SK-N-SH (cell line): ENCODE results near the gene GPD2. TPM values are rescaled to one million over a fixed set of nuclear protein-coding genes. Genes with fewer than 3 reads are reported as not detected.

Source experiments
- CTCF ChIA-PET: fragments of 300-600, 350-600 bp; formaldehyde crosslinking; extraction: SDS; loops from one replicate; lab custom pipeline; 2021; lab: Yijun Ruan, JAX
- POLR2A ChIA-PET: fragments of 350-600 bp; sonication (Branson Sonifier 250); formaldehyde crosslinking; extraction: SDS; loops from one replicate; lab custom pipeline; 2020; ENCODE audit warnings: antibody characterized with exemption, inconsistent platforms; lab: Yijun Ruan, JAX
- DNase-seq: peaks from one replicate; pipeline ENCODE4 v3.0.0; 2012
- H2AFZ ChIP-seq: fragments of 200-600 bp; sonication (generic); 2 replicates; pipeline ENCODE4 v1.8.1; 2016; ENCODE audit warnings: antibody characterized with exemption, mild to moderate bottlenecking, low read depth
- H3F3A ChIP-seq: fragments of 200-600 bp; sonication (generic); replicated peaks from 2 replicates; pipeline ENCODE3; 2016; ENCODE audit warnings: antibody characterized with exemption, mild to moderate bottlenecking; ENCODE audit not compliant: insufficient read depth
- H3K27ac ChIP-seq, 2 experiments: fragments of 200-500 bp in 1 of 2; fragments of 200-600 bp in 1 of 2; sonication (Bioruptor generic) in 1 of 2; sonication (generic), shearing (Covaris generic) in 1 of 2; 2 replicates each; pipeline versions ENCODE4 v1.5.1 to v1.6.1; 2014 to 2016; ENCODE audit warnings: low read depth in 2 of 2, inconsistent platforms in 1 of 2, low read length in 1 of 2, mild to moderate bottlenecking in 1 of 2, mixed read lengths in 1 of 2
- H3K27me3 ChIP-seq: fragments of 200-600 bp; sonication (generic), shearing (Covaris generic); 2 replicates; pipeline ENCODE4 v1.6.1; 2016; ENCODE audit warnings: mixed run types; ENCODE audit not compliant: insufficient read depth
- H3K36me3 ChIP-seq, 2 experiments: fragments of 200-500 bp in 1 of 2; fragments of 200-600 bp in 1 of 2; sonication (Bioruptor generic) in 1 of 2; sonication (generic) in 1 of 2; replicated peaks in 1 of 2; 2 replicates each; pipeline versions ENCODE3 to v1.5.1; 2014 to 2016; ENCODE audit warnings: low read length in 1 of 2, mild to moderate bottlenecking in 1 of 2; ENCODE audit not compliant: insufficient read depth in 2 of 2, control insufficient read depth in 1 of 2
- H3K4me1 ChIP-seq, 2 experiments: fragments of 200-500 bp in 1 of 2; fragments of 200-600 bp in 1 of 2; sonication (Bioruptor generic) in 1 of 2; sonication (generic), shearing (Covaris generic) in 1 of 2; 2 replicates each; pipeline versions ENCODE4 v1.5.1 to v1.6.1; 2014 to 2016; ENCODE audit warnings: low read depth in 1 of 2, low read length in 1 of 2, mixed run types in 1 of 2; ENCODE audit not compliant: insufficient read depth in 2 of 2, control insufficient read depth in 1 of 2
- H3K4me2 ChIP-seq: fragments of 200-600 bp; sonication (generic), shearing (Covaris generic); 2 replicates; pipeline ENCODE4 v1.6.1; 2017; ENCODE audit warnings: mixed run types
- H3K4me3 ChIP-seq, 2 experiments: fragments of 200-500 bp in 1 of 2; fragments of 200-600 bp in 1 of 2; sonication (Bioruptor generic) in 1 of 2; sonication (generic), shearing (Covaris generic) in 1 of 2; 2 replicates each; pipeline versions ENCODE4 v1.5.1 to v1.8.1; 2014 to 2016; ENCODE audit warnings: low read depth in 2 of 2, inconsistent platforms in 1 of 2, low read length in 1 of 2, mild to moderate bottlenecking in 1 of 2, mixed read lengths in 1 of 2, moderate library complexity in 1 of 2
- H3K79me2 ChIP-seq: fragments of 200-600 bp; sonication (generic); 2 replicates; pipeline ENCODE4 v1.8.1; 2017; ENCODE audit warnings: mild to moderate bottlenecking; ENCODE audit not compliant: insufficient read depth
- H3K9ac ChIP-seq: fragments of 200-600 bp; sonication (generic); 2 replicates; pipeline ENCODE4 v1.6.1; 2017; ENCODE audit warnings: mixed run types
- H3K9me2 ChIP-seq: fragments of 200-600 bp; sonication (generic); 2 replicates; pipeline ENCODE4 v1.6.1; 2017; ENCODE audit warnings: mixed run types
- H3K9me3 ChIP-seq: fragments of 200-600 bp; sonication (generic); 2 replicates; pipeline ENCODE4 v1.6.1; 2017; ENCODE audit warnings: mixed run types, mild to moderate bottlenecking, moderate library complexity
- H4K20me1 ChIP-seq: fragments of 200-600 bp; sonication (generic); 2 replicates; pipeline ENCODE4 v1.6.1; 2017; ENCODE audit warnings: mild to moderate bottlenecking, mixed run types; ENCODE audit not compliant: insufficient read depth
- CHD2 ChIP-seq: fragments of 150-350 bp; IDR thresholded peaks from 2 replicates; pipeline ENCODE4 v1.6.1; 2018; ENCODE audit warnings: low read length; ENCODE audit not compliant: partially characterized antibody
- ELF1 ChIP-seq: IDR thresholded peaks from 2 replicates; pipeline ENCODE4 v1.4.0; 2012
- EP300 ChIP-seq, 2 experiments: IDR thresholded peaks; 2 replicates each; pipeline versions ENCODE4 v1.4.0 to v1.6.1; 2012; ENCODE audit warnings: borderline replicate concordance in 1 of 2, low read depth in 1 of 2, low read length in 1 of 2
- FOSL2 ChIP-seq: IDR thresholded peaks from 2 replicates; pipeline ENCODE4 v1.4.0; 2012; ENCODE audit warnings: low read depth, mild to moderate bottlenecking, moderate library complexity, borderline replicate concordance
- FOXJ3 ChIP-seq: sonication (generic); formaldehyde crosslinking; IDR thresholded peaks from 2 replicates; pipeline ENCODE4 v1.5.1; 2020; ENCODE audit warnings: mild to moderate bottlenecking, missing genetic modification reagents
- FOXM1 ChIP-seq: IDR thresholded peaks from 2 replicates; pipeline ENCODE4 v1.4.0; 2012; ENCODE audit warnings: low read depth, mild to moderate bottlenecking
- JUND ChIP-seq: IDR thresholded peaks from 2 replicates; pipeline ENCODE4 v1.4.0; 2012
- MEF2A ChIP-seq: IDR thresholded peaks from 2 replicates; pipeline ENCODE4 v1.4.0; 2012; ENCODE audit warnings: low read depth, borderline replicate concordance
- MXI1 ChIP-seq: IDR thresholded peaks from 2 replicates; pipeline ENCODE4 v1.6.1; 2012; ENCODE audit warnings: mild to moderate bottlenecking, low read depth, low read length, improper control_type of control experiment
- NFIC ChIP-seq: IDR thresholded peaks from 2 replicates; pipeline ENCODE4 v1.4.0; 2012; ENCODE audit warnings: borderline replicate concordance
- POLR2AphosphoS5 ChIP-seq: IDR thresholded peaks from 2 replicates; pipeline ENCODE4 v1.6.1; 2012; ENCODE audit warnings: low read depth, low read length
- RAD21 ChIP-seq: IDR thresholded peaks from 2 replicates; pipeline ENCODE4 v1.6.1; 2012; ENCODE audit warnings: mild to moderate bottlenecking, low read length
- RFX5 ChIP-seq: IDR thresholded peaks from 2 replicates; pipeline ENCODE4 v1.6.1; 2012; ENCODE audit warnings: mild to moderate bottlenecking, improper control_type of control experiment, low read length
- RXRA ChIP-seq: IDR thresholded peaks from 2 replicates; pipeline ENCODE4 v1.4.0; 2012; ENCODE audit warnings: low read depth, mild to moderate bottlenecking, borderline replicate concordance
- SMC3 ChIP-seq: IDR thresholded peaks from 2 replicates; pipeline ENCODE4 v1.6.1; 2012; ENCODE audit warnings: low read depth, low read length, improper control_type of control experiment
- TCF12 ChIP-seq: IDR thresholded peaks from 2 replicates; pipeline ENCODE4 v1.4.0; 2012
- YY1 ChIP-seq: IDR thresholded peaks from 2 replicates; pipeline ENCODE4 v1.4.0; 2012; ENCODE audit warnings: low read depth, mild to moderate bottlenecking
- WGBS: methylation state at CpG from one replicate; pipeline ENCODE4 v1.1.6; 2017; ENCODE audit warnings: low lambda C conversion rate; 5-methylcytosine and 5-hydroxymethylcytosine counted together
- polyA plus RNA-seq, 3 experiments: library from polyadenylated mRNA; depleted of rRNA; stranded (reverse); fragments of >200 nt; gene quantifications; 2 replicates each; pipeline ENCODE4 v1.2.3, GENCODE V29; 2012
- TF ChIP-seq, protein P1 (sequence below): fragments of 200-600 bp; sonication (generic); IDR thresholded peaks from 2 replicates; pipeline ENCODE4 v1.6.1; 2017; ENCODE audit warnings: antibody characterized with exemption, mild to moderate bottlenecking, moderate library complexity
- TF ChIP-seq, protein P2 (sequence below): IDR thresholded peaks from 2 replicates; pipeline ENCODE4 v1.4.0; 2012; ENCODE audit warnings: low read depth
- TF ChIP-seq, protein P3 (sequence below): IDR thresholded peaks from 2 replicates; pipeline ENCODE4 v1.6.1; 2012; ENCODE audit warnings: mild to moderate bottlenecking, low read depth, low read length, moderate library complexity

GPD2 gene
- polyA plus RNA-seq, 1 of the 3 experiments (the other 2 are of a cell fraction) = 4.8 TPM

DNA sequence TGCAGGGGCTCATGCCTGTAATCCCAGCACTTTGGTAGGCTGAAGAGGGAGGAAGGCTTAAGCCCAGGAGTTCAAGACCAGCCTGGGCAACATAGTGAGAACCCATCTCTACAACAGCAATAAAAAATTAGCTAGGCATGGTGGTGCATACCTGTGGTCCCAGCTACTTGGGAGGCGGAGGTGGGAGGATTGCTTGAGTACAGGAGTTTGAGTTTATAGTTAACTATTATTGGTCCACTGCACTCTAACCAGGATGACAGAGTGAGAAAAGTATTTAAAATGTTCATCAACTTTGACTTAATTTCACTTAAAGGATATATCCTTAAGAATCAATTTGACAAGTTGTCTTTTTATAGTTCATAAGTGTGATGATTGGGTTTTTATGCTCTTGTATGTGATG is 14.3 kb upstream of the GPD2 start (continued):
- TF ChIP-seq, protein P1, sequence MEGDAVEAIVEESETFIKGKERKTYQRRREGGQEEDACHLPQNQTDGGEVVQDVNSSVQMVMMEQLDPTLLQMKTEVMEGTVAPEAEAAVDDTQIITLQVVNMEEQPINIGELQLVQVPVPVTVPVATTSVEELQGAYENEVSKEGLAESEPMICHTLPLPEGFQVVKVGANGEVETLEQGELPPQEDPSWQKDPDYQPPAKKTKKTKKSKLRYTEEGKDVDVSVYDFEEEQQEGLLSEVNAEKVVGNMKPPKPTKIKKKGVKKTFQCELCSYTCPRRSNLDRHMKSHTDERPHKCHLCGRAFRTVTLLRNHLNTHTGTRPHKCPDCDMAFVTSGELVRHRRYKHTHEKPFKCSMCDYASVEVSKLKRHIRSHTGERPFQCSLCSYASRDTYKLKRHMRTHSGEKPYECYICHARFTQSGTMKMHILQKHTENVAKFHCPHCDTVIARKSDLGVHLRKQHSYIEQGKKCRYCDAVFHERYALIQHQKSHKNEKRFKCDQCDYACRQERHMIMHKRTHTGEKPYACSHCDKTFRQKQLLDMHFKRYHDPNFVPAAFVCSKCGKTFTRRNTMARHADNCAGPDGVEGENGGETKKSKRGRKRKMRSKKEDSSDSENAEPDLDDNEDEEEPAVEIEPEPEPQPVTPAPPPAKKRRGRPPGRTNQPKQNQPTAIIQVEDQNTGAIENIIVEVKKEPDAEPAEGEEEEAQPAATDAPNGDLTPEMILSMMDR = no peak
- TF ChIP-seq ELF1 (no peak), TCF12 (no peak), POLR2AphosphoS5 (no peak), RXRA (no peak)

DNA sequence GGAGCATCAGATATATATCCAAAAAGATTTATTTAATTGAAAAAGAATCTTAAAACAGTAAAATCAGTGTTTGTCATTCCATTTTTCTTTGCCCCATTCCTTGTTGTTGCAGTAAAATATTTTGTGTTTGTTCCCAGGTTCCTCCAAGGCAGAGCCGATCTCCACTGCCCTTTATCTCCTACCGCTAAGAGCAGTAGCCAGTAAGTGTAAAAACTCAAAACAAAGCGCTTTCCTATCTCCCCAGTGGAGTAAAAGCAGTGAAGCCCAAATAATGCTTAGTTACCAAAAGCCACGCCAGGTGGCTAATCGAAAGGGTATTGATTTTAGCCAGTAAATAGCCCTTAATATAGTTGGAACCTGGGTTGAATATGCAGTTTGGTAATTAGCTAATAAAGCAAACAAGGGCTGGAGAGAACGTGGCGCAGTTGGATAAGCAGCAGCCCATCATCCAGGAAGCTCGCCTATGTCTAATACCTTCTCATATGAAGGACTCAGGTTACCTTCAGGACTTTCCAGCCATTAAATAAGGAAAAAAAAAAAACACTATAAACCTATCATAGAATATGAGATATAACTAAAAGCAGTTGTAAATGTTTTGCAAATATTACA is 12.4 kb upstream of the GPD2 start:
- Histone ChIP-seq H3K79me2 (no peaks in the 10 kb centered on the region), H3K27me3 (no peaks in the 10 kb centered on the region), H3K9me2 (no peaks in the 10 kb centered on the region), H2AFZ (peak overlapping the region; percentile 58; the same call in 1 of the 2 replicates), H3K4me2 (0 out of 2 replicates have a peak overlapping the region, but pooled peaks have one; percentile 24), H3F3A (no peaks in the 10 kb centered on the region), H3K4me1 (no peaks in the 10 kb centered on the region), H3K9ac (no peak overlapping the region), H3K36me3 (no peaks in the 10 kb centered on the region), H3K4me3 (peak overlapping the region in 1 of 2 experiments; percentile 14; a peak in 2 of 4 replicates), H3K27ac (no peak overlapping the region), H3K9me3 (no peaks in the 10 kb centered on the region), H4K20me1 (no peaks in the 10 kb centered on the region)
- POLR2A ChIA-PET = no interaction called here
- CTCF ChIA-PET = no interaction called here
- WGBS = 34% methylated on average over 8 of the region's 8 CpGs
- DNase-seq = no peak
- TF ChIP-seq MEF2A (no peak), EP300 (IDR thresholded peaks at IDR 0.05; ENCODE audit: borderline replicate concordance in 1 of 2, low read depth in 1 of 2, low read length in 1 of 2) (no peak), RFX5 (no peak), FOSL2 (no peak), FOXM1 (no peak), SMC3 (no peak), CHD2 (no peak), YY1 (no peak), FOXJ3 (no peak), NFIC (no peak), JUND (no peak), MXI1 (no peak), RAD21 (no peak)
- TF ChIP-seq, protein P2, sequence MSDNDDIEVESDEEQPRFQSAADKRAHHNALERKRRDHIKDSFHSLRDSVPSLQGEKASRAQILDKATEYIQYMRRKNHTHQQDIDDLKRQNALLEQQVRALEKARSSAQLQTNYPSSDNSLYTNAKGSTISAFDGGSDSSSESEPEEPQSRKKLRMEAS = no peak
- TF ChIP-seq, protein P1 = no peak
- TF ChIP-seq, protein P3, sequence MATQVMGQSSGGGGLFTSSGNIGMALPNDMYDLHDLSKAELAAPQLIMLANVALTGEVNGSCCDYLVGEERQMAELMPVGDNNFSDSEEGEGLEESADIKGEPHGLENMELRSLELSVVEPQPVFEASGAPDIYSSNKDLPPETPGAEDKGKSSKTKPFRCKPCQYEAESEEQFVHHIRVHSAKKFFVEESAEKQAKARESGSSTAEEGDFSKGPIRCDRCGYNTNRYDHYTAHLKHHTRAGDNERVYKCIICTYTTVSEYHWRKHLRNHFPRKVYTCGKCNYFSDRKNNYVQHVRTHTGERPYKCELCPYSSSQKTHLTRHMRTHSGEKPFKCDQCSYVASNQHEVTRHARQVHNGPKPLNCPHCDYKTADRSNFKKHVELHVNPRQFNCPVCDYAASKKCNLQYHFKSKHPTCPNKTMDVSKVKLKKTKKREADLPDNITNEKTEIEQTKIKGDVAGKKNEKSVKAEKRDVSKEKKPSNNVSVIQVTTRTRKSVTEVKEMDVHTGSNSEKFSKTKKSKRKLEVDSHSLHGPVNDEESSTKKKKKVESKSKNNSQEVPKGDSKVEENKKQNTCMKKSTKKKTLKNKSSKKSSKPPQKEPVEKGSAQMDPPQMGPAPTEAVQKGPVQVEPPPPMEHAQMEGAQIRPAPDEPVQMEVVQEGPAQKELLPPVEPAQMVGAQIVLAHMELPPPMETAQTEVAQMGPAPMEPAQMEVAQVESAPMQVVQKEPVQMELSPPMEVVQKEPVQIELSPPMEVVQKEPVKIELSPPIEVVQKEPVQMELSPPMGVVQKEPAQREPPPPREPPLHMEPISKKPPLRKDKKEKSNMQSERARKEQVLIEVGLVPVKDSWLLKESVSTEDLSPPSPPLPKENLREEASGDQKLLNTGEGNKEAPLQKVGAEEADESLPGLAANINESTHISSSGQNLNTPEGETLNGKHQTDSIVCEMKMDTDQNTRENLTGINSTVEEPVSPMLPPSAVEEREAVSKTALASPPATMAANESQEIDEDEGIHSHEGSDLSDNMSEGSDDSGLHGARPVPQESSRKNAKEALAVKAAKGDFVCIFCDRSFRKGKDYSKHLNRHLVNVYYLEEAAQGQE = no peak
- TF ChIP-seq, all 33 proteins: peak for 0
